GM12878 (cell line): ENCODE measurements around the gene POMP. TPM values are rescaled to one million over a fixed set of nuclear protein-coding genes. Genes with fewer than 3 reads are reported as not detected.

ENCODE experiments used
- ATF3 ChIP-seq: IDR thresholded peaks from 2 replicates; pipeline ENCODE4 v1.6.1; 2011; ENCODE audit warnings: low read depth, mild to moderate bottlenecking, low read length, moderate library complexity, borderline replicate concordance; ENCODE audit errors: extremely low read depth
- BCL11A ChIP-seq: IDR thresholded peaks from 2 replicates; pipeline ENCODE4 v1.6.1; 2011; ENCODE audit warnings: low read depth, low read length
- BCL3 ChIP-seq: IDR thresholded peaks from 2 replicates; pipeline ENCODE4 v1.6.1; 2011; ENCODE audit warnings: borderline replicate concordance, low read depth, mild to moderate bottlenecking, moderate library complexity, low read length; ENCODE audit not compliant: insufficient read depth, poor library complexity, severe bottlenecking
- CBX5 ChIP-seq: sonication (generic); IDR thresholded peaks from 2 replicates; pipeline ENCODE4 v1.6.1; 2016; ENCODE audit warnings: low read depth, moderate library complexity, mild to moderate bottlenecking, inconsistent platforms
- CTCF ChIP-seq, 3 experiments: IDR thresholded peaks in 2 of 3; conservative IDR thresholded peaks in 1 of 3; 2 replicates each; pipeline ENCODE4 v1.5.1; 2011; ENCODE audit warnings: low read depth in 3 of 3, low read length in 3 of 3, mild to moderate bottlenecking in 3 of 3, control low read depth in 2 of 3, moderate library complexity in 2 of 3, inconsistent platforms in 1 of 3, mixed read lengths in 1 of 3; ENCODE audit not compliant: control insufficient read depth in 2 of 3, insufficient read depth in 1 of 3; ENCODE audit errors: extremely low read depth in 1 of 3
- EED ChIP-seq: sonication (generic); IDR thresholded peaks from 2 replicates; pipeline ENCODE4 v1.6.1; 2016; ENCODE audit warnings: antibody characterized with exemption, low read depth
- ETV6 ChIP-seq, 2 experiments: fragments of 450-650 bp in 1 of 2; IDR thresholded peaks in 1 of 2; conservative IDR thresholded peaks in 1 of 2; 2 replicates each; pipeline ENCODE4 v1.6.1; 2014; ENCODE audit warnings: antibody characterized with exemption in 1 of 2, borderline replicate concordance in 1 of 2, low read depth in 1 of 2, mild to moderate bottlenecking in 1 of 2, moderate library complexity in 1 of 2
- HDGF ChIP-seq: fragments of 450-650 bp; IDR thresholded peaks from 2 replicates; pipeline ENCODE4 v1.6.1; 2016; ENCODE audit warnings: antibody characterized with exemption
- IKZF1 ChIP-seq: fragments of 450-650 bp; conservative IDR thresholded peaks from 2 replicates; pipeline ENCODE4 v1.6.1; 2017; ENCODE audit warnings: antibody characterized with exemption, mild to moderate bottlenecking
- IRF4 ChIP-seq: IDR thresholded peaks from 2 replicates; pipeline ENCODE4 v1.6.1; 2011; ENCODE audit warnings: low read depth, low read length
- JUNB ChIP-seq: IDR thresholded peaks from 2 replicates; pipeline ENCODE4 v1.6.1; 2016; ENCODE audit warnings: antibody characterized with exemption, mild to moderate bottlenecking
- JUND ChIP-seq: IDR thresholded peaks from 2 replicates; pipeline ENCODE4 v1.6.1; 2012; ENCODE audit warnings: low read depth, mild to moderate bottlenecking, low read length, improper control_type of control experiment, moderate library complexity
- LARP7 ChIP-seq: fragments of 450-650 bp; IDR thresholded peaks from 2 replicates; pipeline ENCODE4 v1.6.1; 2017; ENCODE audit warnings: mild to moderate bottlenecking
- PAX5 ChIP-seq: IDR thresholded peaks from 2 replicates; pipeline ENCODE4 v1.6.1; 2011; ENCODE audit warnings: low read depth, low read length, borderline replicate concordance
- PBX3 ChIP-seq: IDR thresholded peaks from 2 replicates; pipeline ENCODE4 v1.6.1; 2011; ENCODE audit warnings: mild to moderate bottlenecking, low read depth, low read length, moderate library complexity; ENCODE audit not compliant: insufficient replicate concordance
- POU2F2 ChIP-seq: IDR thresholded peaks from 3 replicates; pipeline ENCODE4 v1.6.1; 2011; ENCODE audit warnings: low read depth, mild to moderate bottlenecking, low read length, borderline replicate concordance
- SKIL ChIP-seq: fragments of 450-650 bp; IDR thresholded peaks from 2 replicates; pipeline ENCODE4 v1.6.1; 2017; ENCODE audit warnings: mild to moderate bottlenecking, low read depth, inconsistent platforms; ENCODE audit not compliant: poor library complexity, severe bottlenecking
- SP1 ChIP-seq: IDR thresholded peaks from one replicate; pipeline ENCODE4 v1.6.1; 2011; ENCODE audit warnings: low read depth, low read length
- SPI1 ChIP-seq: IDR thresholded peaks from 2 replicates; pipeline ENCODE4 v1.6.1; 2011; ENCODE audit warnings: low read depth, mild to moderate bottlenecking, low read length, moderate library complexity, borderline replicate concordance; ENCODE audit not compliant: insufficient read depth
- TARDBP ChIP-seq: IDR thresholded peaks from 2 replicates; pipeline ENCODE4 v1.6.1; 2016; ENCODE audit warnings: borderline replicate concordance
- TCF3 ChIP-seq: IDR thresholded peaks from 2 replicates; pipeline ENCODE4 v1.6.1; 2012; ENCODE audit warnings: low read depth, mild to moderate bottlenecking, low read length, borderline replicate concordance; ENCODE audit not compliant: insufficient read depth
- WRNIP1 ChIP-seq: IDR thresholded peaks from 2 replicates; pipeline ENCODE4 v1.6.1; 2011; ENCODE audit warnings: low read depth, low read length, improper control_type of control experiment, borderline replicate concordance
- polyA plus RNA-seq, 11 experiments: library from polyadenylated mRNA; depleted of rRNA in 4 of 11; unstranded in 6 of 11; stranded (reverse) in 5 of 11; fragments of >200 nt; fragmentation: Nextera tagmentation in 4 of 11; fragmentation: Illumina TruSeq in 1 of 11; extraction: Ambion mirVana in 4 of 11; extraction: Trizol in 1 of 11; gene quantifications; 1 replicate in 1 of 11; 2 replicates in 10 of 11; pipeline versions ENCODE4 v1.2.1 to v1.2.3, GENCODE V29; 2011 to 2016; ENCODE audit warnings: inconsistent platforms in 2 of 11, missing spikeins in 2 of 11, low read depth in 1 of 11
- total RNA-seq, 4 experiments: library from RNA; depleted of rRNA in 3 of 4; stranded (reverse); fragments of >200 nt in 3 of 4; fragmentation: Illumina TruSeq in 1 of 4; extraction: Trizol in 1 of 4; gene quantifications; 2 replicates each; pipeline versions ENCODE4 v1.2.1 to v1.2.3, GENCODE V29; 2013 to 2021

The POMP gene
- total and polyA plus RNA-seq, 10 of the 15 experiments (the other 5 are each of a cell fraction or from before 2014, with no cell fraction given): 90.4 to 668 (median 144) TPM

- TF ChIP-seq CTCF (IDR thresholded peaks at IDR 0.05 in 2 of 3, conservative IDR thresholded peaks at IDR 0.05 in 1 of 3; ENCODE audit: control insufficient read depth in 2 of 3, extremely low read depth in 1 of 3, insufficient read depth in 1 of 3, low read depth in 3 of 3, low read length in 3 of 3) (no peak), WRNIP1 (no peak), IRF4 (peak; percentile 49; the same call in 1 of the 2 replicates), JUNB (peak; percentile 50), SPI1 (no peak), ATF3 (no peak), PAX5 (peak; percentile 37; the same call in 1 of the 2 replicates), LARP7 (no peak), POU2F2 (no peak), SKIL (peak; percentile 64), BCL3 (peak; percentile 76), BCL11A (0 out of 2 replicates have a peak, but pooled peaks have one; percentile 19), TCF3 (no peak), IKZF1 (peak; percentile 61; the same call in 1 of the 2 replicates), TARDBP (no peak), SP1 (no peak), JUND (no peak), HDGF (no peak), EED (0 out of 2 replicates have a peak, but pooled peaks have one; percentile 11), CBX5 (no peak), PBX3 (no peak), ETV6 (conservative IDR thresholded peaks at IDR 0.05 in 1 of 2, IDR thresholded peaks at IDR 0.05 in 1 of 2; ENCODE audit: borderline replicate concordance in 1 of 2, low read depth in 1 of 2) (no peak; a peak in 1 of 4 replicates)
Observed at GRCh38 chr13:28641600-28641926, 17.4 kb upstream of the POMP start (continued).
